Kidney (tissue), 14 donors: ENCODE measurements around the gene SLCO1C1. TPM values are rescaled to one million over a fixed set of nuclear protein-coding genes. Genes with fewer than 3 reads are reported as not detected.

Experiments used
- DNase-seq, 5 donors: peaks; one replicate each; pipeline ENCODE4 v3.0.0-alpha.2; 2013 to 2020
- FAIRE-seq: peaks from 2 replicates; lab custom pipeline; 2012; peaks lifted over from hg19 to GRCh38; lab: Jason Lieb, UNC
- H3K27ac ChIP-seq, 2 donors: one replicate each; pipeline ENCODE4 v1.7.0; 2013; ENCODE audit warnings: low read depth in 2 of 2, low read length in 2 of 2, inconsistent platforms in 1 of 2
- H3K27me3 ChIP-seq: one replicate; pipeline ENCODE4 v1.7.1; 2013; ENCODE audit warnings: low read length, inconsistent platforms; ENCODE audit not compliant: control insufficient read depth, insufficient read depth
- H3K36me3 ChIP-seq, 3 donors: one replicate each; pipeline versions ENCODE4 v1.7.0 to v1.7.1; 2013; ENCODE audit warnings: low read length in 3 of 3, control low read depth in 1 of 3, inconsistent platforms in 1 of 3; ENCODE audit not compliant: insufficient read depth in 3 of 3, control insufficient read depth in 2 of 3
- H3K4me1 ChIP-seq, 3 donors: one replicate each; pipeline versions ENCODE4 v1.7.0 to v1.7.1; 2013; ENCODE audit warnings: low read length in 3 of 3, inconsistent platforms in 1 of 3, low read depth in 1 of 3; ENCODE audit not compliant: control insufficient read depth in 2 of 3, insufficient read depth in 2 of 3
- H3K4me3 ChIP-seq, 3 donors: one replicate each; pipeline versions ENCODE4 v1.7.0 to v1.8.1; 2013; ENCODE audit warnings: low read length in 3 of 3, control low read depth in 1 of 3, inconsistent platforms in 1 of 3
- H3K9ac ChIP-seq, 3 donors: one replicate each; pipeline versions ENCODE4 v1.7.0 to v1.7.1; 2013; ENCODE audit warnings: low read length in 3 of 3, control low read depth in 1 of 3, inconsistent platforms in 1 of 3
- H3K9me3 ChIP-seq, 3 donors: one replicate each; pipeline versions ENCODE4 v1.7.0 to v1.7.1; 2013; ENCODE audit warnings: low read length in 3 of 3, control low read depth in 1 of 3, inconsistent platforms in 1 of 3; ENCODE audit not compliant: control insufficient read depth in 2 of 3, insufficient read depth in 1 of 3
- CTCF ChIP-seq: IDR thresholded peaks from 3 replicates; pipeline ENCODE4 v1.5.1; 2012; ENCODE audit warnings: mild to moderate bottlenecking, moderate library complexity, borderline replicate concordance; ENCODE audit not compliant: insufficient read depth; ENCODE audit errors: extremely low read depth
- intact Hi-C: fragments of 100-400 bp; cut with DNase I; formaldehyde crosslinking; loops from one replicate; pipeline ENCODE4 v1.11.1; 2022
- polyA plus RNA-seq: library from polyadenylated mRNA; stranded (reverse); fragments of 350-450 nt; fragmentation: Illumina TruSeq; extraction: RNeasy Lipid Tissue Mini Kit (QIAGEN cat#74804); gene quantifications from one replicate; pipeline ENCODE4 v1.2.3, GENCODE V29; 2014; ENCODE audit warnings: low read depth, low replicate concordance; ENCODE audit not compliant: insufficient read depth
- total RNA-seq: library from RNA; stranded (reverse); fragmentation: NEBNext Ultra II Directional; extraction: Animal tissue kit (Norgen Biotek cat#: 25700); gene quantifications from one replicate; pipeline ENCODE4 v1.2.1, GENCODE V29; 2021
- donor health status: control.
- donor health status: control.
- donor health status: control.
- donor health status: control.
- donor health status: control.
- donor health status: DM: yes; HTN: yes; CAD: no.
- donor health status: Normal renal cell carcinoma (clear cell type).

The SLCO1C1 gene
- total and polyA plus RNA-seq, 2 donors from 2014 or later = 0.39 to 0.91 TPM

GRCh38 chr12:20656600-20656999 is 38.5 kb upstream of the SLCO1C1 start:
- Histone ChIP-seq H3K4me3 (no peak overlapping the region), H3K4me1 (no peaks in the 10 kb centered on the region), H3K27me3 (no peaks in the 10 kb centered on the region), H3K9me3 (peaks cover 0 to 4% (median 0%) of the 10 kb centered on the region in 3 donors), H3K36me3 (peaks cover 0 to 2% (median 0%) of the 10 kb centered on the region in 3 donors), H3K27ac (no peak overlapping the region), H3K9ac (no peak overlapping the region)
- no peak for DNase-seq
- TF ChIP-seq CTCF = no peak
- FAIRE-seq = no peak
- intact Hi-C loops = no loop called here

- Histone ChIP-seq H3K9ac (no peak overlapping the region), H3K36me3 (peaks cover 0 to 2% (median 0%) of the 10 kb centered on the region in 3 donors), H3K27me3 (no peaks in the 10 kb centered on the region), H3K9me3 (peaks cover 0 to 4% (median 0%) of the 10 kb centered on the region in 3 donors), H3K4me3 (no peak overlapping the region), H3K27ac (no peak overlapping the region), H3K4me1 (no peaks in the 10 kb centered on the region)
- TF ChIP-seq CTCF = no peak
- FAIRE-seq (no peak), DNase-seq (peak in 2 of 5 donors; percentile 14 to 16)
- intact Hi-C loops = no loop called here
Measured at GRCh38 chr12:20657496-20657895, 37.6 kb upstream of the SLCO1C1 start.

- no peaks in the 10 kb centered on the region for H3K27me3 ChIP-seq
- peaks cover 0 to 4% (median 0%) of the 10 kb centered on the region in 3 donors for H3K36me3 ChIP-seq
- FAIRE-seq (no peak), DNase-seq (no peak)
- no peaks in the 10 kb centered on the region for H3K4me1 ChIP-seq
- H3K4me3 ChIP-seq = no peak overlapping the region
- H3K27ac ChIP-seq = no peak overlapping the region
- intact Hi-C loops = no loop called here
- no peaks in the 10 kb centered on the region for H3K9me3 ChIP-seq
- TF ChIP-seq CTCF = no peak
- no peak overlapping the region for H3K9ac ChIP-seq
Measured at GRCh38 chr12:20681334-20681733, 13.8 kb upstream of the SLCO1C1 start.
